Lower leg skin (tissue), 4 donors: ENCODE measurements around the gene PDYN. TPM values are rescaled to one million over a fixed set of nuclear protein-coding genes. Genes with fewer than 3 reads are reported as not detected.
"Not testable (repeated sequence)": the region's sequence is repeated elsewhere in the genome, so short reads cannot be mapped to it uniquely, and the experiment has no call there.

Source experiments
- DNase-seq, 2 donors: peaks; one replicate each; pipeline ENCODE4 v3.0.0-alpha.2; 2019; ENCODE audit warnings: low spot score in 2 of 2
- H3K4me3 ChIP-seq: fragments of 200-600 bp; sonication (generic); 2 replicates; pipeline ENCODE4 v1.5.1; 2017; ENCODE audit warnings: mild to moderate bottlenecking, low read depth; ENCODE audit not compliant: poor library complexity, severe bottlenecking
- CTCF ChIP-seq, 3 donors: fragments of 450-650 bp; IDR thresholded peaks; one replicate each; pipeline ENCODE4 v1.5.1; 2016; ENCODE audit warnings: antibody characterized with exemption in 3 of 3, mild to moderate bottlenecking in 3 of 3, moderate library complexity in 2 of 3
- POLR2A ChIP-seq, 2 donors: fragments of 450-650 bp; IDR thresholded peaks; one replicate each; pipeline ENCODE4 v1.6.1; 2016 to 2017; ENCODE audit warnings: antibody characterized with exemption in 2 of 2, mild to moderate bottlenecking in 1 of 2, moderate library complexity in 1 of 2
- WGBS, 2 donors: methylation state at CpG; one replicate each; pipeline ENCODE4 v1.1.5; 2018; 5-methylcytosine and 5-hydroxymethylcytosine counted together
- intact Hi-C: fragments of 100-400 bp; cut with DNase I; formaldehyde crosslinking; loops from one replicate; pipeline ENCODE4 v1.15.0; 2023; ENCODE audit warnings: low total_unique reads
- total RNA-seq, 4 donors: library from RNA; depleted of rRNA; stranded (reverse); fragments of >200 nt; gene quantifications; one replicate each; pipeline ENCODE4 v1.1.0, GENCODE V29; 2016

The PDYN gene
- total RNA-seq: not detected

GRCh38 chr20:1993986-1994385, at the start of gene PDYN:
TSS of gene PDYN (minus strand) at chr20:1994058. CDS start at chr20:1983084, 10,974 bp downstream.
- DNase-seq: no peak
- no peak within 1 kb of the TSS for H3K4me3 ChIP-seq
- intact Hi-C loops: no loop called here
- TF ChIP-seq POLR2A (IDR thresholded peaks at IDR 0.05) (no peak), CTCF (IDR thresholded peaks at IDR 0.05) (no peak)
- 26 to 27% methylated on average over 9 of the region's 9 CpGs for WGBS, 2 donors

- intact Hi-C loops: no loop called here
- no peak overlapping the region for H3K4me3 ChIP-seq
- 45 to 48% methylated on average over 6 of the region's 6 CpGs for WGBS, 2 donors
- DNase-seq: no peak
- no peak for TF ChIP-seq POLR2A (IDR thresholded peaks at IDR 0.05)
- TF ChIP-seq CTCF (IDR thresholded peaks at IDR 0.05): no peak
These were observed 48.5 kb upstream of the PDYN start for GRCh38 chr20:2042400-2042799.

GRCh38 chr20:2038161-2038560, 44.3 kb upstream of the PDYN start:
- 12 to 15% methylated on average over 3 of the region's 3 CpGs for WGBS, 2 donors
- no peak for DNase-seq
- TF ChIP-seq POLR2A (IDR thresholded peaks at IDR 0.05): no peak
- no peak for TF ChIP-seq CTCF (IDR thresholded peaks at IDR 0.05)
- intact Hi-C loops: no loop called here
- H3K4me3 ChIP-seq: no peak overlapping the region

DNA sequence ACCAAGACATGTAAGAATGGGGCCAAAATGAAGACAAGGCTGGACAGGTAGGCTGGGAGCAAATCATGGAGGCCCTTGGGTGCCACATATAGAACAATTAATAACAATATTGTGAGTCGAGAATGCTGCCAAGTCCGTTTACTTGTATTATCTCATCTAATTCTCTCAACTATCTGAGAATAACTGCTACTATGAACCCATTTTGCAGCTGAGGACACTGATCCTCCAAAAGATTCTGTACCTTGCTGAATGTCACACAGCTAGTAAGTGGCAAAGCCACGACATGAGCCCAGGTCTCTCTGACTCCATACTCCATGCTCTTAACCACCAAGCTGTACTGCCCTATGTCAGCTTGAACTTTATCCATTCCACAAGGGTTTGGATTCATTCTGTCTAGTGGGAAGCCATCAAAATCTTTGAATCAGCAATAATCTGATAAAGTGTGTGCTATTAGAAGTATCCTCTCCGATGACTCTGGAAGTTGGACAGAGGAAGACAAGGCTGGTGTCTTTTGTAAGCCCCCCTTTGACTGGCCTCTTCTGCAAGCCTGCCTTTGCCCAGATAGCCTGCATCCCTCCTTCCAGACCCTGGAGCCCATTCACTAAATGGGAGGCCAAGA, 43.5 kb upstream of the PDYN start:
- no peak for DNase-seq
- H3K4me3 ChIP-seq: no peak overlapping the region
- 82 to 87% methylated on average over 4 of the region's 4 CpGs for WGBS, 2 donors
- intact Hi-C loops: no loop called here
- TF ChIP-seq CTCF (IDR thresholded peaks at IDR 0.05) (no peak), POLR2A (IDR thresholded peaks at IDR 0.05) (no peak)

DNA sequence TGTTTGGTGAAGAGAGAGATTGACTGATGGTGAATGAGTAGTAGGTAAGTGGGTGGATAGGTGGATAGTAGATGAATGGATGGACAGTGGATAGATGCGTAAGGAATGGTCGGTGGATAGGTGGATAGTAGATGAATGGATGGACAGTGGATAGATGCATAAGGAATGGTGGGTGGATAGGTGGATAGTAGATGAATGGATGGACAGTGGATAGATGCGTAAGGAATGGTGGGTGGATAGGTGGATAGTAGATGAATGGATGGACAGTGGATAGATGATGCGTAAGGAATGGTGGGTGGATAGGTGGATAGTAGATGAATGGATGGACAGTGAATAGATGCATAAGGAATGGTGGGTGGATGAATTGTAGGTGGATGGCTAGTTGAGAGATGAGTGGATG, 42.5 kb upstream of the PDYN start:
- DNase-seq, intact Hi-C loops, H3K4me3 ChIP-seq: not testable (repeated sequence)
- 94 to 98% methylated on average over 4 of the region's 4 CpGs for WGBS, 2 donors

DNA sequence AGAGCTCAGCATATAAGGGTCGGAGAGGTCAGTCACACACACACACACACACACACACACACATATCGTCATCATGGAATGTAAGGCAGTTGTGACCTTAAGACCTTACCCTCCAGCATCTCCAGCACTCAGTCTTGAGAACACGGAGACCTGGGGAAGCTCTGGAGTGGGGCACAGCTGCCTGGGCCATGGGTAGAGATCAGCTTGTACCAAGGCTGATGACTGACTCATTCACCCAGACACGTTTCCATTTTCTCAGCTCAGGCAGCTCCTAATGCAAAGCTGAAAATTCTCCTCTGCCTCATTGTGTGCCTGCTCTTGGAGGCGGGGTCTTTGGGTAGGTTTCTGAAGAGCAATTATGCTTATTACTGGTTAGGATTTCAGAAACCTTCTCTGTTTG, 38.3 kb upstream of the PDYN start:
- 22 to 25% methylated on average over 5 of the region's 5 CpGs for WGBS, 2 donors
- intact Hi-C loops: no loop called here
- H3K4me3 ChIP-seq: no peak overlapping the region
- DNase-seq: no peak
- TF ChIP-seq CTCF (IDR thresholded peaks at IDR 0.05): no peak
- no peak for TF ChIP-seq POLR2A (IDR thresholded peaks at IDR 0.05)
